Right lobe of liver (tissue), 4 donors: Measurements from ENCODE around the gene MRPS25.

ENCODE experiments used
- CTCF ChIP-seq, 4 donors: fragments of 200-600 bp in 3 of 4; fragments of 450-650 bp in 1 of 4; IDR thresholded peaks; one replicate each; pipeline versions ENCODE4 v1.5.1 to v1.8.0; 2016 to 2022; ENCODE audit warnings: antibody characterized with exemption in 4 of 4, mild to moderate bottlenecking in 2 of 4
- POLR2A ChIP-seq: fragments of 450-650 bp; IDR thresholded peaks from one replicate; pipeline ENCODE4 v1.6.1; 2017; ENCODE audit warnings: antibody characterized with exemption, mild to moderate bottlenecking
- donor health status: DM: no; HTN: no; CAD: no.
- donor health status: DM: no; HTN: no; CAD: no.
- donor health status: DM: no; HTN: yes; CAD: no.

- no peak for TF ChIP-seq CTCF (IDR thresholded peaks at IDR 0.05)
- TF ChIP-seq POLR2A, result no peak
Observed at GRCh38 chr3:15074500-15074899, 9.4 kb upstream of the MRPS25 start.
